Peyer's patch (tissue), 4 donors: Measurements from ENCODE around the gene MYORG. TPM values are rescaled to one million over a fixed set of nuclear protein-coding genes. Genes with fewer than 3 reads are reported as not detected.

ENCODE experiments used
- DNase-seq, 3 donors: peaks; one replicate each; pipeline ENCODE4 v3.0.0-alpha.2; 2017 to 2019
- H3K27ac ChIP-seq, 4 donors: fragments of 200-600 bp; sonication (generic); one replicate each; pipeline ENCODE4 v1.5.1; 2016 to 2019
- H3K27me3 ChIP-seq, 2 donors: fragments of 200-600 bp; sonication (generic); one replicate each; pipeline ENCODE4 v1.5.1; 2019
- H3K36me3 ChIP-seq, 3 donors: fragments of 200-600 bp; sonication (generic); one replicate each; pipeline ENCODE4 v1.5.1; 2016 to 2019
- H3K4me1 ChIP-seq, 4 donors: fragments of 200-600 bp; sonication (generic); one replicate each; pipeline ENCODE4 v1.5.1; 2016 to 2019
- H3K4me3 ChIP-seq, 4 donors: fragments of 200-600 bp; sonication (generic); 1 replicate in 3 of 4; 2 replicates in 1 of 4; pipeline ENCODE4 v1.5.1; 2016 to 2019; ENCODE audit warnings: mild to moderate bottlenecking in 1 of 4
- H3K9me3 ChIP-seq, 4 donors: fragments of 200-600 bp; sonication (generic); one replicate each; pipeline ENCODE4 v1.5.1; 2016 to 2019; ENCODE audit warnings: mild to moderate bottlenecking in 1 of 4
- POLR2A ChIP-seq, 2 donors: fragments of 450-650 bp; IDR thresholded peaks; one replicate each; pipeline ENCODE4 v1.5.1; 2017; ENCODE audit warnings: antibody characterized with exemption in 2 of 2, mild to moderate bottlenecking in 2 of 2, moderate library complexity in 2 of 2
- small RNA-seq, 2 donors: library from RNA; depleted of rRNA; stranded (forward); fragments of <200 nt; gene quantifications; one replicate each; pipeline ENCODE3, GENCODE V24; 2016
- total RNA-seq, 4 donors: library from RNA; depleted of rRNA; stranded (reverse); fragments of >200 nt; gene quantifications; one replicate each; pipeline ENCODE4 v1.1.0, GENCODE V29; 2016
- TF ChIP-seq, protein P1 (sequence below), 6 experiments: fragments of 450-650 bp in 4 of 6; fragments of 200-600 bp in 2 of 6; sonication (generic) in 1 of 6; IDR thresholded peaks; one replicate each; pipeline ENCODE4 v1.5.1; 2017 to 2019; ENCODE audit warnings: antibody characterized with exemption in 6 of 6, mild to moderate bottlenecking in 3 of 6, moderate library complexity in 1 of 6

The MYORG gene
- total RNA-seq, 4 donors from 2014 or later = 7.4 to 97.2 (median 88.3) TPM

- no peak overlapping the region for H3K4me3 ChIP-seq
- no peak for DNase-seq
- H3K27me3 ChIP-seq = no peaks in the 10 kb centered on the region
- no peak overlapping the region for H3K27ac ChIP-seq
- peaks cover 0 to 4% (median 0%) of the 10 kb centered on the region in 4 donors for H3K4me1 ChIP-seq
- no peaks in the 10 kb centered on the region for H3K36me3 ChIP-seq
- H3K9me3 ChIP-seq = no peaks in the 10 kb centered on the region
- no peak for TF ChIP-seq POLR2A (IDR thresholded peaks at IDR 0.05)
Measured at GRCh38 chr9:34322899-34323591, 53.7 kb downstream of the MYORG start.

DNA sequence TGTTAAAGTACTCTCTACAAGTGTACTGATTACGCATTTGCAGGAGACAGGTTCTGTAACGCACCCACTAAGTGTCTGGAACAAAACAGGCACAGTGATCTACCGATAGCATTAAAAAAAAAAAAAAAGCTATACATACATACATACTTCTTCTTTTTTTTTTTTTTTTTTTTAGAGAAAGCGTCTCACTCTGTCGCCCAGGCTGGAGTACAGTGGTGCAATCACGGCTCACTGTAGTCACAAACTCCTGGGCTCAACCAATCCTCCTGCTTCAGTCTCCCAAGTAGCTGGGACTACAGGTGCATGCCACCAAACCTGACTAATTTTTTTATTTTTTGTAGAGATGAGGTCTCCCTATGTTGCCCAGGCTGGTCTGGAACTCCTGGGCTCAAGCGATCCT, 55.2 kb downstream of the MYORG start:
- Histone ChIP-seq H3K27ac (no peak overlapping the region), H3K4me1 (no peaks in the 10 kb centered on the region), H3K27me3 (no peaks in the 10 kb centered on the region), H3K4me3 (no peak overlapping the region), H3K36me3 (no peaks in the 10 kb centered on the region), H3K9me3 (no peaks in the 10 kb centered on the region)
- no peak for DNase-seq
- TF ChIP-seq, protein P1, sequence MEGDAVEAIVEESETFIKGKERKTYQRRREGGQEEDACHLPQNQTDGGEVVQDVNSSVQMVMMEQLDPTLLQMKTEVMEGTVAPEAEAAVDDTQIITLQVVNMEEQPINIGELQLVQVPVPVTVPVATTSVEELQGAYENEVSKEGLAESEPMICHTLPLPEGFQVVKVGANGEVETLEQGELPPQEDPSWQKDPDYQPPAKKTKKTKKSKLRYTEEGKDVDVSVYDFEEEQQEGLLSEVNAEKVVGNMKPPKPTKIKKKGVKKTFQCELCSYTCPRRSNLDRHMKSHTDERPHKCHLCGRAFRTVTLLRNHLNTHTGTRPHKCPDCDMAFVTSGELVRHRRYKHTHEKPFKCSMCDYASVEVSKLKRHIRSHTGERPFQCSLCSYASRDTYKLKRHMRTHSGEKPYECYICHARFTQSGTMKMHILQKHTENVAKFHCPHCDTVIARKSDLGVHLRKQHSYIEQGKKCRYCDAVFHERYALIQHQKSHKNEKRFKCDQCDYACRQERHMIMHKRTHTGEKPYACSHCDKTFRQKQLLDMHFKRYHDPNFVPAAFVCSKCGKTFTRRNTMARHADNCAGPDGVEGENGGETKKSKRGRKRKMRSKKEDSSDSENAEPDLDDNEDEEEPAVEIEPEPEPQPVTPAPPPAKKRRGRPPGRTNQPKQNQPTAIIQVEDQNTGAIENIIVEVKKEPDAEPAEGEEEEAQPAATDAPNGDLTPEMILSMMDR (IDR thresholded peaks at IDR 0.05) = no peak
- no peak for TF ChIP-seq POLR2A (IDR thresholded peaks at IDR 0.05)

GRCh38 chr9:34318163-34318790, 58.4 kb downstream of the MYORG start:
- DNase-seq = no peak
- H3K36me3 ChIP-seq = no peaks in the 10 kb centered on the region

DNA sequence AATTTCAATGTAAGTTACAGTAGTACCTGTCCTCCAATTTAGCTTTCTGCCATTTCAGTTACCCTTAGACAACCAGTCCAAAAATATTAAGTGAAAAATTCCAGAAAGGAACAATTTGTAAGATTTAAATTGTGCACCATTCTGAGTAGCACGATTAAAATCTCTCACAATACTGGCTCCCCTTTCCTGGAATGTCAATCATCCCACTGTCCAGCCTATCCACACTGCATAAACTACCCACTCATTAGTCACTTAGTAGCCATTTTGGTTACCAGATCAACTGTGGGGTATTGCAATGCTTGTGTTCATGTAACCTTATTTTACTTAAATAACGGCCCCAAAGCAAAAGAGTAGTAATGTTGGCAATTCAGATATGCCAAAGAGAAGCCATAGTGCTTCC, 59.3 kb downstream of the MYORG start:
- no peak for TF ChIP-seq POLR2A (IDR thresholded peaks at IDR 0.05)
- Histone ChIP-seq H3K27me3 (no peaks in the 10 kb centered on the region), H3K4me1 (no peaks in the 10 kb centered on the region), H3K36me3 (no peaks in the 10 kb centered on the region), H3K27ac (no peak overlapping the region), H3K9me3 (no peaks in the 10 kb centered on the region), H3K4me3 (no peak overlapping the region)
- DNase-seq = no peak

More at GRCh38 chr9:34318163-34318790, 58.4 kb downstream of the MYORG start:
- no peaks in the 10 kb centered on the region for H3K4me1 ChIP-seq
- TF ChIP-seq, protein P1 (IDR thresholded peaks at IDR 0.05) = no peak
- no peak for TF ChIP-seq POLR2A (IDR thresholded peaks at IDR 0.05)
- H3K9me3 ChIP-seq = no peaks in the 10 kb centered on the region
- H3K27me3 ChIP-seq = no peaks in the 10 kb centered on the region
- H3K4me3 ChIP-seq = no peak overlapping the region
- H3K27ac ChIP-seq = no peak overlapping the region

Small RNAs within 50 kb of the gene (small RNA-seq; reads per million reads assigned to genes)
- gene RF00019 = 0 reads per million in 2 donors

Other genes starting within 250 kb of the MYORG start
- gene UBAP1, start 197.9 kb downstream of the MYORG start, total RNA-seq = 10 to 100 TPM; 19.8 to 40.2 (median 31.6) TPM
- 1 to 10 TPM; 2.1 to 5.2 (median 2.9) TPM for gene KIF24, start 47.6 kb downstream of the MYORG start, total RNA-seq
- gene NUDT2, start 47.3 kb downstream of the MYORG start, total RNA-seq = 10 to 100 TPM in 3 of 4 donors, not detected in 1; 13.8 to 20.0 (median 14.7) TPM
- gene FAM219A, start 81.7 kb upstream of the MYORG start, total RNA-seq = 10 to 100 TPM in 2 of 4 donors, 1 to 10 TPM in 2; 6.0 to 13.2 (median 9.5) TPM
- gene DNAI1, start 81.9 kb upstream of the MYORG start, total RNA-seq = not detected
- 1 to 10 TPM in 2 of 4 donors, not detected in 2; 1.8 to 3.3 TPM for gene ENHO, start 146.1 kb upstream of the MYORG start, total RNA-seq
- 10 to 100 TPM in 3 of 4 donors, 1 to 10 TPM in 1; 1.7 to 24.6 (median 15.6) TPM for gene CNTFR, start 212.8 kb upstream of the MYORG start, total RNA-seq
- 10 to 100 TPM; 28.9 to 83.5 (median 54.8) TPM for gene RPP25L, start 235.2 kb upstream of the MYORG start, total RNA-seq
- gene DCTN3, start 243.6 kb upstream of the MYORG start, total RNA-seq = 10 to 100 TPM; 37.4 to 70.1 (median 47.5) TPM